22Rv1 (cell line): ENCODE results near the gene MYCBPAP.

Experiments used
- CTCF ChIP-seq: fragments of 450-650 bp; IDR thresholded peaks from 2 replicates; pipeline ENCODE4 v1.5.1; 2017; ENCODE audit warnings: mild to moderate bottlenecking
- ZFX ChIP-seq: fragments of 450-650 bp; IDR thresholded peaks from 2 replicates; pipeline ENCODE4 v1.6.1; 2017; ENCODE audit warnings: antibody characterized with exemption, borderline replicate concordance

GRCh38 chr17:50565402-50566350 is 57.4 kb downstream of the MYCBPAP start:
- TF ChIP-seq CTCF (no peak), ZFX (no peak)
